GM12878 (cell line): Measurements from ENCODE around the gene PLEKHA5. TPM values are rescaled to one million over a fixed set of nuclear protein-coding genes. Genes with fewer than 3 reads are reported as not detected.

Experiments used
- ATAC-seq: fragments of 200-7000 bp; cut with Tn5 transposase; 3 replicates; pipeline ENCODE4 v1.9.1; 2020; ENCODE audit warnings: mild to moderate bottlenecking, moderate library complexity
- BruUV-seq: library from RNA; stranded (reverse); fragments of 400-500 nt; replicated peaks from 2 replicates; lab custom pipeline; 2021; lab: Mats Ljungman, UMichigan
- CTCF ChIA-PET: fragments of 300-600 bp; sonication (Branson Sonifier 250); formaldehyde crosslinking; extraction: SDS; loops from one replicate; lab custom pipeline; 2021; ENCODE audit warnings: inconsistent platforms; lab: Yijun Ruan, JAX
- POLR2A ChIA-PET: fragments of 350-600 bp; formaldehyde crosslinking; extraction: SDS; loops from one replicate; lab custom pipeline; 2021; ENCODE audit warnings: inconsistent platforms; lab: Charles Lee
- RAD21 ChIA-PET: fragments of 300-600 bp; sonication (Branson Sonifier 250); formaldehyde crosslinking; loops from one replicate; lab custom pipeline; 2023; ENCODE audit warnings: antibody characterized with exemption; ENCODE audit not compliant: unreplicated experiment; lab: Charles Lee
- SMC1A ChIA-PET: fragments of 300-600 bp; sonication (Branson Sonifier 250); formaldehyde crosslinking; loops from one replicate; lab custom pipeline; 2023; ENCODE audit not compliant: unreplicated experiment, uncharacterized antibody; lab: Charles Lee
- DNase-seq: peaks from one replicate; pipeline ENCODE4 v3.0.0-alpha.2; 2011; ENCODE audit warnings: low read depth, low spot score
- FAIRE-seq: peaks from 3 replicates; lab custom pipeline; 2011; peaks lifted over from hg19 to GRCh38; lab: Jason Lieb, UNC
- H2AFZ ChIP-seq: 2 replicates; pipeline ENCODE4 v1.6.0; 2011; ENCODE audit warnings: low read depth, low read length, control low read depth; ENCODE audit not compliant: control insufficient read depth
- H3K27ac ChIP-seq: 2 replicates; pipeline ENCODE4 v1.5.1; 2011; ENCODE audit warnings: control low read depth; ENCODE audit not compliant: control insufficient read depth, insufficient read depth
- H3K27me3 ChIP-seq, 2 experiments: replicated peaks in 1 of 2; 2 replicates each; pipeline versions ENCODE4 v1.6.0 to v1.6.1; 2011; ENCODE audit warnings: low read length in 1 of 2; ENCODE audit not compliant: control insufficient read depth in 2 of 2, insufficient read depth in 2 of 2
- H3K36me3 ChIP-seq, 2 experiments: 2 replicates each; pipeline ENCODE4 v1.5.1; 2011; ENCODE audit warnings: low read length in 1 of 2; ENCODE audit not compliant: control insufficient read depth in 2 of 2, insufficient read depth in 2 of 2
- H3K4me1 ChIP-seq: 2 replicates; pipeline ENCODE4 v1.6.1; 2011; ENCODE audit warnings: mild to moderate bottlenecking, low read length, moderate library complexity, mixed read lengths; ENCODE audit not compliant: control insufficient read depth, insufficient read depth
- H3K4me2 ChIP-seq: 2 replicates; pipeline ENCODE4 v1.6.0; 2011; ENCODE audit warnings: control low read depth; ENCODE audit not compliant: control insufficient read depth, insufficient read depth
- H3K4me3 ChIP-seq: fragments of 200-600 bp; sonication (generic); 2 replicates; pipeline ENCODE4 v1.5.1; 2016
- H3K79me2 ChIP-seq: 2 replicates; pipeline ENCODE4 v1.6.0; 2011; ENCODE audit warnings: low read length; ENCODE audit not compliant: control insufficient read depth, insufficient read depth
- H3K9ac ChIP-seq: 2 replicates; pipeline ENCODE4 v1.8.0; 2011; ENCODE audit warnings: low read length, control low read depth, mixed read lengths; ENCODE audit not compliant: control insufficient read depth, insufficient read depth
- H3K9me3 ChIP-seq: replicated peaks from 3 replicates; pipeline ENCODE4 v1.5.1; 2011; ENCODE audit warnings: mild to moderate bottlenecking, low read length; ENCODE audit not compliant: control insufficient read depth, insufficient read depth
- H4K20me1 ChIP-seq: 2 replicates; pipeline ENCODE4 v1.6.0; 2011; ENCODE audit not compliant: control insufficient read depth, insufficient read depth
- CEBPZ ChIP-seq: fragments of 150-350 bp; IDR thresholded peaks from 2 replicates; pipeline ENCODE4 v1.6.1; 2016; ENCODE audit warnings: low read depth, low read length
- FOXM1 ChIP-seq: IDR thresholded peaks from 2 replicates; pipeline ENCODE4 v1.6.1; 2012; ENCODE audit warnings: low read depth, mild to moderate bottlenecking, inconsistent platforms, low read length, moderate library complexity
- SIN3A ChIP-seq: IDR thresholded peaks from 2 replicates; pipeline ENCODE4 v1.6.1; 2012; ENCODE audit warnings: low read depth, low read length, improper control_type of control experiment
- SKIL ChIP-seq: fragments of 450-650 bp; IDR thresholded peaks from 2 replicates; pipeline ENCODE4 v1.6.1; 2017; ENCODE audit warnings: mild to moderate bottlenecking, low read depth, inconsistent platforms; ENCODE audit not compliant: poor library complexity, severe bottlenecking
- SPI1 ChIP-seq: IDR thresholded peaks from 2 replicates; pipeline ENCODE4 v1.6.1; 2011; ENCODE audit warnings: low read depth, mild to moderate bottlenecking, low read length, moderate library complexity, borderline replicate concordance; ENCODE audit not compliant: insufficient read depth
- SREBF1 ChIP-seq: IDR thresholded peaks from 2 replicates; pipeline ENCODE4 v1.6.1; 2012; ENCODE audit warnings: mild to moderate bottlenecking, low read length
- SUPT20H ChIP-seq: IDR thresholded peaks from 2 replicates; pipeline ENCODE4 v1.6.1; 2011; ENCODE audit warnings: low read depth, mild to moderate bottlenecking, low read length, moderate library complexity, borderline replicate concordance; ENCODE audit not compliant: control insufficient read depth
- SUZ12 ChIP-seq: fragments of 200-600 bp; sonication (generic); IDR thresholded peaks from one replicate; pipeline ENCODE4 v1.6.1; 2018; ENCODE audit warnings: antibody characterized with exemption, mild to moderate bottlenecking; ENCODE audit not compliant: unreplicated experiment
- ZZZ3 ChIP-seq: IDR thresholded peaks from 2 replicates; pipeline ENCODE4 v1.6.1; 2011; ENCODE audit warnings: low read depth; ENCODE audit not compliant: control insufficient read depth, insufficient read length
- WGBS: methylation state at CpG from one replicate; pipeline ENCODE4 v1.1.6; 2016; ENCODE audit warnings: low lambda C conversion rate; ENCODE audit not compliant: insufficient replicate concordance, insufficient coverage; ENCODE audit errors: missing lambda C conversion rate; 5-methylcytosine and 5-hydroxymethylcytosine counted together
- in situ Hi-C: fragments of 300-500 bp; cut with MboI; formaldehyde crosslinking; loops from 9 replicates; pipeline ENCODE4 v1.14.3; 2018; ENCODE audit warnings: mixed read lengths
- intact Hi-C: fragments of 100-400 bp; cut with micrococcal nuclease; formaldehyde crosslinking; loops from one replicate; pipeline ENCODE4 v1.14.2; 2022; ENCODE audit not compliant: unreplicated experiment
- polyA plus RNA-seq, 11 experiments: library from polyadenylated mRNA; depleted of rRNA in 4 of 11; unstranded in 6 of 11; stranded (reverse) in 5 of 11; fragments of >200 nt; fragmentation: Nextera tagmentation in 4 of 11; fragmentation: Illumina TruSeq in 1 of 11; extraction: Ambion mirVana in 4 of 11; extraction: Trizol in 1 of 11; gene quantifications; 1 replicate in 1 of 11; 2 replicates in 10 of 11; pipeline versions ENCODE4 v1.2.1 to v1.2.3, GENCODE V29; 2011 to 2016; ENCODE audit warnings: inconsistent platforms in 2 of 11, missing spikeins in 2 of 11, low read depth in 1 of 11
- total RNA-seq, 4 experiments: library from RNA; depleted of rRNA in 3 of 4; stranded (reverse); fragments of >200 nt in 3 of 4; fragmentation: Illumina TruSeq in 1 of 4; extraction: Trizol in 1 of 4; gene quantifications; 2 replicates each; pipeline versions ENCODE4 v1.2.1 to v1.2.3, GENCODE V29; 2013 to 2021

The PLEKHA5 gene
- total and polyA plus RNA-seq, 10 of the 15 experiments (the other 5 are each of a cell fraction or from before 2014, with no cell fraction given) = 0.09 to 0.33 (median 0.18) TPM; not detected in 3

- H3K4me2 ChIP-seq = no peak overlapping the region
- no peaks in the 10 kb centered on the region for H3K9me3 ChIP-seq
- POLR2A ChIA-PET = no interaction called here
- 8% methylated on average over 3 of the region's 3 CpGs for WGBS
- no peaks in the 10 kb centered on the region for H3K79me2 ChIP-seq
- FAIRE-seq (no peak), ATAC-seq (no peak)
- RAD21 ChIA-PET = no interaction called here
- H3K27me3 ChIP-seq = no peaks in the 10 kb centered on the region
- intact Hi-C loops = no loop called here
- H3K9ac ChIP-seq = no peak overlapping the region
- H4K20me1 ChIP-seq = no peaks in the 10 kb centered on the region
- no peaks in the 10 kb centered on the region for H3K4me1 ChIP-seq
- BruUV-seq = no TSS peak
- CTCF ChIA-PET = interaction anchor here (0.7 kb wide), 2 partner anchors 610 to 1246 kb away, joined by 3 to 4 read pairs; no protein-coding TSS in a partner anchor
- SMC1A ChIA-PET = interaction anchor here (1.0 kb wide), 1 partner anchor 8 kb away, joined by 5 read pairs; no protein-coding TSS in a partner anchor
- no peak for TF ChIP-seq SREBF1
- TF ChIP-seq ZZZ3 = no peak
- TF ChIP-seq SUPT20H = no peak
- TF ChIP-seq SKIL = no peak
- no peak for TF ChIP-seq FOXM1
- no peak for TF ChIP-seq CEBPZ
- no peak for TF ChIP-seq SPI1
- TF ChIP-seq SUZ12 = no peak
- TF ChIP-seq SIN3A = no peak
- TF ChIP-seq, all 136 proteins: peak for 0
- in situ Hi-C loops = no loop called here
- DNase-seq = no peak
- H3K27ac ChIP-seq = no peak overlapping the region
- no peaks in the 10 kb centered on the region for H3K36me3 ChIP-seq
- no peak overlapping the region for H3K4me3 ChIP-seq
- no peak overlapping the region for H2AFZ ChIP-seq
Measured at GRCh38 chr12:19110221-19110940, 19.2 kb upstream of the PLEKHA5 start.
